HepG2 (cell line): Measurements from ENCODE around the gene NXPE1. TPM values are rescaled to one million over a fixed set of nuclear protein-coding genes. Genes with fewer than 3 reads are reported as not detected.

ENCODE experiments used
- CCAR2 ChIP-seq: fragments of 200-400 bp; formaldehyde crosslinking; optimal IDR thresholded peaks from 2 replicates; pipeline ENCODE3; 2018; ENCODE audit warnings: low read depth, mild to moderate bottlenecking, low read length, moderate library complexity
- FOSL2 ChIP-seq: sonication (generic); formaldehyde crosslinking; IDR thresholded peaks from 2 replicates; pipeline ENCODE4 v1.4.0; 2020; ENCODE audit warnings: missing genetic modification reagents
- HOXD1 ChIP-seq: sonication (generic); formaldehyde crosslinking; IDR thresholded peaks from 2 replicates; pipeline ENCODE4 v1.5.0; 2020; ENCODE audit warnings: missing genetic modification reagents
- NPAS2 ChIP-seq: sonication (generic); formaldehyde crosslinking; IDR thresholded peaks from 2 replicates; pipeline ENCODE4 v1.8.0; 2022; ENCODE audit warnings: mild to moderate bottlenecking, missing genetic modification reagents, borderline replicate concordance
- SIN3A ChIP-seq: IDR thresholded peaks from 2 replicates; pipeline ENCODE4 v1.6.1; 2011; ENCODE audit warnings: low read depth, mild to moderate bottlenecking, control low read depth, low read length, borderline replicate concordance
- ZFAT ChIP-seq: sonication (generic); formaldehyde crosslinking; conservative IDR thresholded peaks from 2 replicates; pipeline ENCODE4 v1.8.1; 2023; ENCODE audit warnings: missing genetic modification reagents, inconsistent platforms
- ZNF138 ChIP-seq: sonication (generic); formaldehyde crosslinking; IDR thresholded peaks from 2 replicates; pipeline ENCODE4 v1.5.0; 2020; ENCODE audit warnings: mild to moderate bottlenecking, low read depth, missing genetic modification reagents
- ZNF605 ChIP-seq: sonication (generic); formaldehyde crosslinking; IDR thresholded peaks from 2 replicates; pipeline ENCODE4 v1.8.0; 2022; ENCODE audit warnings: mild to moderate bottlenecking, missing genetic modification reagents
- polyA plus RNA-seq, 8 experiments: library from polyadenylated mRNA; depleted of rRNA in 3 of 8; stranded (reverse) in 7 of 8; unstranded in 1 of 8; fragments of >200 nt; fragmentation: Illumina TruSeq in 4 of 8; extraction: Trizol in 4 of 8; gene quantifications; 2 replicates each; pipeline versions ENCODE4 v1.2.1 to v1.2.3, GENCODE V29; 2011 to 2016; ENCODE audit warnings: low read depth in 4 of 8, missing spikeins in 1 of 8, mixed read lengths in 1 of 8; ENCODE audit not compliant: insufficient read depth in 1 of 8
- total RNA-seq, 5 experiments: library from RNA; depleted of rRNA; stranded (reverse); fragments of >200 nt; fragmentation: Illumina TruSeq; extraction: Trizol; gene quantifications; 2 replicates each; pipeline ENCODE4 v1.2.3, GENCODE V29; 2016; ENCODE audit warnings: low read depth in 1 of 5
- TF ChIP-seq, protein P1 (sequence below): sonication (generic); formaldehyde crosslinking; IDR thresholded peaks from one replicate; pipeline ENCODE4 v1.5.1; 2020; ENCODE audit warnings: mild to moderate bottlenecking, missing genetic modification reagents; ENCODE audit errors: not compliant biosample characterization

The NXPE1 gene
- total and polyA plus RNA-seq, 2 of the 13 experiments (the other 11 are each of a cell fraction or from before 2014, with no cell fraction given), result not detected

DNA sequence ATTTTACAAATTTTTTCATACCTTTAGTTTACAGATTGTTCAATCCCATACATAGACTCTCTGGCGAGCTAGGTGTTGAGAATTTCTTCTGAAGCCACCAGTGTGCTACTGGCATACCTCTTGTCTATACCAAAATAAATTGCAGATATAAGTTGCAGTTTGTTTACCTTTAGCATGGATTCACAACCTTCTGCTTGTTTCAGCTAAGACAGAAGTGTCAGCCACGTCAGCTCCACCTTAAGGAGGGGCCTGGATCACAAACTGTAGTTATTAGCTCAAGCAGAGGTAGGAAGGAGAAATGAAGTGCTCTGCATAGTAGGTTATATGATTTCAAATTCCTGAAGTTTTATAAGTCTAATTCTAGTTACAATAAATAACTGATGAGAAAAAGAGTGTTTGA, 35.9 kb upstream of the NXPE1 start, which contains the start of gene NXPE4 (continued):
- TF ChIP-seq, protein P1, sequence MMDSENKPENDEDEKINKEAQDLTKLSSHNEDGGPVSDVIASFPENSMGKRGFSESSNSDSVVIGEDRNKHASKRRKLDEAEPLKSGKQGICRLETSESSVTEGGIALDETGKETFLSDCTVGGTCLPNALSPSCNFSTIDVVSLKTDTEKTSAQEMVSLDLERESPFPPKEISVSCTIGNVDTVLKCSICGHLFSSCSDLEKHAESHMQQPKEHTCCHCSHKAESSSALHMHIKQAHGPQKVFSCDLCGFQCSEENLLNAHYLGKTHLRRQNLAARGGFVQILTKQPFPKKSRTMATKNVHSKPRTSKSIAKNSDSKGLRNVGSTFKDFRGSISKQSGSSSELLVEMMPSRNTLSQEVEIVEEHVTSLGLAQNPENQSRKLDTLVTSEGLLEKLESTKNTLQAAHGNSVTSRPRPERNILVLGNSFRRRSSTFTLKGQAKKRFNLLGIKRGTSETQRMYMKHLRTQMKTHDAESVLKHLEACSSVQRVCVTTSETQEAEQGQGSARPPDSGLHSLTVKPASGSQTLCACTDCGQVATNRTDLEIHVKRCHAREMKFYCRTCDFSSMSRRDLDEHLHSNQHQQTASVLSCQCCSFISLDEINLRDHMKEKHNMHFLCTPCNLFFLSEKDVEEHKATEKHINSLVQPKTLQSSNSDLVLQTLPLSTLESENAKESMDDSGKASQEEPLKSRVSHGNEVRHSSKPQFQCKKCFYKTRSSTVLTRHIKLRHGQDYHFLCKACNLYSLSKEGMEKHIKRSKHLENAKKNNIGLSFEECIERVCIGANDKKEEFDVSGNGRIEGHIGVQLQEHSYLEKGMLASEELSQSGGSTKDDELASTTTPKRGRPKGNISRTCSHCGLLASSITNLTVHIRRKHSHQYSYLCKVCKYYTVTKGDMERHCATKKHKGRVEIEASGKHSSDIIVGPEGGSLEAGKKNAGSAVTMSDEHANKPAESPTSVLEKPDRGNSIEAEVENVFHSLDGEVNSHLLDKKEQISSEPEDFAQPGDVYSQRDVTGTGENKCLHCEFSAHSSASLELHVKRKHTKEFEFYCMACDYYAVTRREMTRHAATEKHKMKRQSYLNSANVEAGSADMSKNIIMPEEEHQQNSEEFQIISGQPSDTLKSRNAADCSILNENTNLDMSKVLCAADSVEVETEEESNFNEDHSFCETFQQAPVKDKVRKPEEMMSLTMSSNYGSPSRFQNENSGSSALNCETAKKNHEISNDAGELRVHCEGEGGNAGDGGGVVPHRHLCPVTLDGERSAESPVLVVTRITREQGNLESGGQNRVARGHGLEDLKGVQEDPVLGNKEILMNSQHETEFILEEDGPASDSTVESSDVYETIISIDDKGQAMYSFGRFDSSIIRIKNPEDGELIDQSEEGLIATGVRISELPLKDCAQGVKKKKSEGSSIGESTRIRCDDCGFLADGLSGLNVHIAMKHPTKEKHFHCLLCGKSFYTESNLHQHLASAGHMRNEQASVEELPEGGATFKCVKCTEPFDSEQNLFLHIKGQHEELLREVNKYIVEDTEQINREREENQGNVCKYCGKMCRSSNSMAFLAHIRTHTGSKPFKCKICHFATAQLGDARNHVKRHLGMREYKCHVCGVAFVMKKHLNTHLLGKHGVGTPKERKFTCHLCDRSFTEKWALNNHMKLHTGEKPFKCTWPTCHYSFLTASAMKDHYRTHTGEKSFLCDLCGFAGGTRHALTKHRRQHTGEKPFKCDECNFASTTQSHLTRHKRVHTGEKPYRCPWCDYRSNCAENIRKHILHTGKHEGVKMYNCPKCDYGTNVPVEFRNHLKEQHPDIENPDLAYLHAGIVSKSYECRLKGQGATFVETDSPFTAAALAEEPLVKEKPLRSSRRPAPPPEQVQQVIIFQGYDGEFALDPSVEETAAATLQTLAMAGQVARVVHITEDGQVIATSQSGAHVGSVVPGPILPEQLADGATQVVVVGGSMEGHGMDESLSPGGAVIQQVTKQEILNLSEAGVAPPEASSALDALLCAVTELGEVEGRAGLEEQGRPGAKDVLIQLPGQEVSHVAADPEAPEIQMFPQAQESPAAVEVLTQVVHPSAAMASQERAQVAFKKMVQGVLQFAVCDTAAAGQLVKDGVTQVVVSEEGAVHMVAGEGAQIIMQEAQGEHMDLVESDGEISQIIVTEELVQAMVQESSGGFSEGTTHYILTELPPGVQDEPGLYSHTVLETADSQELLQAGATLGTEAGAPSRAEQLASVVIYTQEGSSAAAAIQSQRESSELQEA (CRISPR knock-in tag), result no peak
- TF ChIP-seq CCAR2 (no peak), NPAS2 (CRISPR knock-in tag) (no peak), HOXD1 (no peak), ZNF138 (no peak), FOSL2 (no peak), SIN3A (no peak), ZFAT (no peak), ZNF605 (no peak)
